ENCODE results near the gene AKNA.

DNA sequence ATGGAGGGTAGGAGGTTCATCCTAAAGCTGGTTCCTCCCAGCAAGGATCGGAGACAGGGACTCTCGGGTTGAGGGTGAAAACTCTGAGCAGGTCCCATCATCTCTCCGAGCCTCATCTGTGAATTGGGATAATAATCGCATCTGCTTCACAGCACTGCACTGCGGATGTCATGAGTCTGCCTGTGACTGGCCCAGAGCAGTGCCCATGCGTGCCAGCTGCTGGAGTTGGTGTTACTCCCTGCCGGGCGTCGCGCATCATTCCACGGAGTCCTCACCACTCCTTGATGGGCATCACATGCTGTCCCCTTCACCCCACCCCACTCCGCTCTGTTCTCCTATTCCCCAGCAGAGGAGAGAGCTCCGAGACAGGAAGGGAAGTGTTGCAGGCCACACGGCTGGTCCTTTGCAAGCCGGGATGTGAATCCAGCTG lies 100.0 kb downstream of the AKNA start:
- TF ChIP-seq, protein P1, sequence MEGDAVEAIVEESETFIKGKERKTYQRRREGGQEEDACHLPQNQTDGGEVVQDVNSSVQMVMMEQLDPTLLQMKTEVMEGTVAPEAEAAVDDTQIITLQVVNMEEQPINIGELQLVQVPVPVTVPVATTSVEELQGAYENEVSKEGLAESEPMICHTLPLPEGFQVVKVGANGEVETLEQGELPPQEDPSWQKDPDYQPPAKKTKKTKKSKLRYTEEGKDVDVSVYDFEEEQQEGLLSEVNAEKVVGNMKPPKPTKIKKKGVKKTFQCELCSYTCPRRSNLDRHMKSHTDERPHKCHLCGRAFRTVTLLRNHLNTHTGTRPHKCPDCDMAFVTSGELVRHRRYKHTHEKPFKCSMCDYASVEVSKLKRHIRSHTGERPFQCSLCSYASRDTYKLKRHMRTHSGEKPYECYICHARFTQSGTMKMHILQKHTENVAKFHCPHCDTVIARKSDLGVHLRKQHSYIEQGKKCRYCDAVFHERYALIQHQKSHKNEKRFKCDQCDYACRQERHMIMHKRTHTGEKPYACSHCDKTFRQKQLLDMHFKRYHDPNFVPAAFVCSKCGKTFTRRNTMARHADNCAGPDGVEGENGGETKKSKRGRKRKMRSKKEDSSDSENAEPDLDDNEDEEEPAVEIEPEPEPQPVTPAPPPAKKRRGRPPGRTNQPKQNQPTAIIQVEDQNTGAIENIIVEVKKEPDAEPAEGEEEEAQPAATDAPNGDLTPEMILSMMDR (IDR thresholded peaks at IDR 0.05), result no peak
- TF ChIP-seq POLR2AphosphoS5 (IDR thresholded peaks at IDR 0.05) (no peak), POLR2A (IDR thresholded peaks at IDR 0.05) (no peak), EP300 (IDR thresholded peaks at IDR 0.05) (no peak)
